Muscle of leg (tissue), 11 donors: ENCODE results near the gene KAT6B. TPM values are rescaled to one million over a fixed set of nuclear protein-coding genes. Genes with fewer than 3 reads are reported as not detected.

Source experiments
- DNase-seq: peaks from one replicate; pipeline ENCODE4 v3.0.0; 2013
- H3K27ac ChIP-seq: one replicate; pipeline ENCODE4 v1.5.1; 2013; ENCODE audit warnings: mild to moderate bottlenecking, low read length, control low read depth
- H3K27me3 ChIP-seq: one replicate; pipeline ENCODE4 v1.6.1; 2013; ENCODE audit warnings: low read length; ENCODE audit not compliant: control insufficient read depth, insufficient read depth
- H3K36me3 ChIP-seq: one replicate; pipeline ENCODE4 v1.6.1; 2013; ENCODE audit warnings: low read length; ENCODE audit not compliant: control insufficient read depth, insufficient read depth
- H3K4me1 ChIP-seq: one replicate; pipeline ENCODE4 v1.6.1; 2013; ENCODE audit warnings: low read length; ENCODE audit not compliant: control insufficient read depth, insufficient read depth
- H3K4me3 ChIP-seq: one replicate; pipeline ENCODE4 v1.5.1; 2013; ENCODE audit warnings: low read length, control low read depth
- H3K9me3 ChIP-seq: replicated peaks from 2 replicates; pipeline ENCODE4 v1.6.1; 2013; ENCODE audit warnings: low read depth, low read length; ENCODE audit not compliant: control insufficient read depth
- whole genome bisulfite sequencing: methylation state at CpG from one replicate; pipeline ENCODE4 v1.1.5; 2013; ENCODE audit warnings: missing lambda C conversion rate; ENCODE audit not compliant: insufficient coverage; 5-methylcytosine and 5-hydroxymethylcytosine counted together
- polyA plus RNA-seq, 8 donors: library from polyadenylated mRNA; unstranded; fragments of 120-200 nt; gene quantifications; one replicate each; pipeline versions ENCODE4 v1.2.1 to v1.2.3, GENCODE V29; 2013; ENCODE audit warnings: inconsistent platforms in 1 of 8, low replicate concordance in 1 of 8; ENCODE audit not compliant: insufficient read length in 8 of 8, insufficient read depth in 1 of 8
- total RNA-seq: library from RNA; stranded (reverse); fragments of 120-200 nt; gene quantifications from one replicate; pipeline ENCODE4 v1.2.4, GENCODE V29; 2013

The KAT6B gene
- total and polyA plus RNA-seq, 9 donors: 13.5 to 23.1 (median 17.9) TPM

GRCh38 chr10:74835963-74836362 is 9.6 kb downstream of the KAT6B start:
- H3K27me3 ChIP-seq: no peaks in the 10 kb centered on the region
- DNase-seq: no peak
- H3K4me1 ChIP-seq: no peaks in the 10 kb centered on the region
- 100% methylated on average over 1 of the region's 3 CpGs for WGBS
- H3K27ac ChIP-seq: no peak overlapping the region
- H3K36me3 ChIP-seq: peaks cover 6% of the 10 kb centered on the region
- H3K9me3 ChIP-seq: peaks cover under 1% of the 10 kb centered on the region
- H3K4me3 ChIP-seq: no peak overlapping the region

GRCh38 chr10:74836877-74837276 is 10.5 kb downstream of the KAT6B start:
- H3K36me3 ChIP-seq: peaks cover 8% of the 10 kb centered on the region
- DNase-seq: no peak
- no CpG with 5 or more reads among the region's 2 CpGs for WGBS
- H3K27ac ChIP-seq: no peak overlapping the region
- H3K4me3 ChIP-seq: no peak overlapping the region
- no peaks in the 10 kb centered on the region for H3K27me3 ChIP-seq
- no peaks in the 10 kb centered on the region for H3K4me1 ChIP-seq
- no peaks in the 10 kb centered on the region for H3K9me3 ChIP-seq

GRCh38 chr10:74837743-74838142 is 11.3 kb downstream of the KAT6B start:
- H3K4me1 ChIP-seq: no peaks in the 10 kb centered on the region
- H3K27ac ChIP-seq: no peak overlapping the region

GRCh38 chr10:74839708-74840107 is 13.3 kb downstream of the KAT6B start:
- Histone ChIP-seq H3K27me3 (no peaks in the 10 kb centered on the region), H3K4me3 (no peak overlapping the region), H3K36me3 (peaks cover 15% of the 10 kb centered on the region), H3K27ac (no peak overlapping the region), H3K9me3 (no peaks in the 10 kb centered on the region), H3K4me1 (no peaks in the 10 kb centered on the region)
- WGBS: 96% methylated on average over 3 of the region's 4 CpGs
- DNase-seq: no peak

More at GRCh38 chr10:74837743-74838142, 11.3 kb downstream of the KAT6B start:
- Histone ChIP-seq H3K4me3 (no peak overlapping the region), H3K27me3 (no peaks in the 10 kb centered on the region), H3K9me3 (no peaks in the 10 kb centered on the region), H3K36me3 (peaks cover 8% of the 10 kb centered on the region)
- WGBS: no CpG with 5 or more reads among the region's 4 CpGs
- DNase-seq: no peak

- H3K9me3 ChIP-seq: no peaks in the 10 kb centered on the region
- no CpG with 5 or more reads among the region's 6 CpGs for WGBS
- H3K27ac ChIP-seq: no peak overlapping the region
- H3K36me3 ChIP-seq: peaks cover 19% of the 10 kb centered on the region
- no peaks in the 10 kb centered on the region for H3K4me1 ChIP-seq
- DNase-seq: no peak
- no peaks in the 10 kb centered on the region for H3K27me3 ChIP-seq
- no peak overlapping the region for H3K4me3 ChIP-seq
Measured at GRCh38 chr10:74841265-74841973, 15.0 kb downstream of the KAT6B start.

GRCh38 chr10:74842301-74842954 is 16.0 kb downstream of the KAT6B start:
- no peaks in the 10 kb centered on the region for H3K9me3 ChIP-seq
- no peak overlapping the region for H3K27ac ChIP-seq
- DNase-seq: no peak
- no CpG with 5 or more reads among the region's 1 CpG for WGBS
- H3K4me3 ChIP-seq: no peak overlapping the region
- H3K36me3 ChIP-seq: peaks cover 19% of the 10 kb centered on the region
- no peaks in the 10 kb centered on the region for H3K4me1 ChIP-seq
- H3K27me3 ChIP-seq: no peaks in the 10 kb centered on the region

- H3K4me3 ChIP-seq: no peak overlapping the region
- H3K4me1 ChIP-seq: no peaks in the 10 kb centered on the region
- no peaks in the 10 kb centered on the region for H3K9me3 ChIP-seq
- no peaks in the 10 kb centered on the region for H3K27me3 ChIP-seq
- no peak for DNase-seq
- no peak overlapping the region for H3K27ac ChIP-seq
- peaks cover 18% of the 10 kb centered on the region for H3K36me3 ChIP-seq
- no CpG with 5 or more reads among the region's 2 CpGs for WGBS
Measured at GRCh38 chr10:74846958-74847357, 20.6 kb downstream of the KAT6B start.

- Histone ChIP-seq H3K36me3 (peaks cover 5% of the 10 kb centered on the region), H3K9me3 (no peaks in the 10 kb centered on the region), H3K27me3 (no peaks in the 10 kb centered on the region), H3K4me3 (no peak overlapping the region), H3K27ac (no peak overlapping the region), H3K4me1 (no peaks in the 10 kb centered on the region)
- peak; percentile 38 for DNase-seq
Measured at GRCh38 chr10:74851831-74852230, 25.4 kb downstream of the KAT6B start.

GRCh38 chr10:74852381-74852780 is 26.0 kb downstream of the KAT6B start:
- H3K36me3 ChIP-seq: peaks cover 5% of the 10 kb centered on the region
- no peaks in the 10 kb centered on the region for H3K27me3 ChIP-seq
- no peaks in the 10 kb centered on the region for H3K9me3 ChIP-seq
- no peaks in the 10 kb centered on the region for H3K4me1 ChIP-seq
- H3K4me3 ChIP-seq: no peak overlapping the region
- no peak for DNase-seq
- H3K27ac ChIP-seq: no peak overlapping the region
- WGBS: 70% methylated on average over 2 of the region's 2 CpGs

- H3K36me3 ChIP-seq: peaks cover 2% of the 10 kb centered on the region
- H3K4me3 ChIP-seq: no peak overlapping the region
- WGBS: no CpG with 5 or more reads among the region's 4 CpGs
- no peak overlapping the region for H3K27ac ChIP-seq
- no peaks in the 10 kb centered on the region for H3K9me3 ChIP-seq
- no peaks in the 10 kb centered on the region for H3K4me1 ChIP-seq
- DNase-seq: no peak
- no peaks in the 10 kb centered on the region for H3K27me3 ChIP-seq
Measured at GRCh38 chr10:74854610-74855009, 28.2 kb downstream of the KAT6B start.
